A549 (cell line): Measurements from ENCODE around the gene VWA8.

Experiments used
- BHLHE40 ChIP-seq: IDR thresholded peaks from 2 replicates; pipeline ENCODE4 v1.6.1; 2012; ENCODE audit warnings: low read depth, low read length, inconsistent platforms
- CHD4 ChIP-seq: fragments of 200-600 bp; sonication (generic); IDR thresholded peaks from 2 replicates; pipeline ENCODE4 v1.6.1; 2016; ENCODE audit warnings: antibody characterized with exemption, mild to moderate bottlenecking, borderline replicate concordance
- POLR2A ChIP-seq: IDR thresholded peaks from 2 replicates; pipeline ENCODE4 v1.6.1; 2012; ENCODE audit warnings: mild to moderate bottlenecking, low read length
- REST ChIP-seq: fragments of 200-600 bp; sonication (generic); IDR thresholded peaks from 2 replicates; pipeline ENCODE4 v1.6.1; 2016; ENCODE audit warnings: antibody characterized with exemption, mild to moderate bottlenecking, moderate library complexity
- RFX5 ChIP-seq: fragments of 450-650 bp; IDR thresholded peaks from 2 replicates; pipeline ENCODE4 v1.7.1; 2014; ENCODE audit warnings: antibody characterized with exemption, mild to moderate bottlenecking, moderate library complexity

- TF ChIP-seq POLR2A (no peak), RFX5 (no peak), REST (no peak), BHLHE40 (no peak), CHD4 (no peak)
Observed at GRCh38 chr13:41847216-41847615, 113.7 kb downstream of the VWA8 start.
